SU-DHL-6 (cell line): Measurements from ENCODE around the gene PPL.

Experiments used
- H2AFZ ChIP-seq: fragments of 200-600 bp; sonication (generic); 2 replicates; pipeline ENCODE4 v1.6.1; 2014; ENCODE audit warnings: low read depth, mild to moderate bottlenecking, moderate library complexity, mixed read lengths, antibody characterized with exemption, low read length; ENCODE audit not compliant: severe bottlenecking
- H3F3A ChIP-seq: fragments of 200-600 bp; shearing (Covaris generic); 2 replicates; pipeline ENCODE4 v1.6.0; 2016; ENCODE audit warnings: antibody characterized with exemption, mild to moderate bottlenecking; ENCODE audit not compliant: insufficient read depth
- H3K27ac ChIP-seq: fragments of 200-600 bp; sonication (generic); 2 replicates; pipeline ENCODE4 v1.5.1; 2016; ENCODE audit warnings: low read depth, mild to moderate bottlenecking, low read length, moderate library complexity, mixed read lengths
- H3K27me3 ChIP-seq: fragments of 200-600 bp; sonication (generic), shearing (Covaris generic); 2 replicates; pipeline ENCODE4 v1.6.0; 2014; ENCODE audit warnings: mild to moderate bottlenecking, low read length
- H3K36me3 ChIP-seq: fragments of 200-600 bp; sonication (generic); 2 replicates; pipeline ENCODE4 v1.6.1; 2014; ENCODE audit warnings: mild to moderate bottlenecking, low read length, mixed read lengths
- H3K4me2 ChIP-seq: fragments of 300-600, 200-600 bp; shearing (Covaris generic), sonication (generic); 2 replicates; pipeline ENCODE4 v1.6.0; 2014; ENCODE audit warnings: low read length, low read depth, mild to moderate bottlenecking; ENCODE audit not compliant: poor library complexity, severe bottlenecking
- H3K4me3 ChIP-seq: fragments of 200-600 bp; sonication (generic); 2 replicates; pipeline ENCODE4 v1.5.1; 2014; ENCODE audit warnings: antibody characterized with exemption, low read length, mild to moderate bottlenecking, mixed read lengths; ENCODE audit not compliant: insufficient read depth, poor library complexity, severe bottlenecking
- H3K79me2 ChIP-seq: fragments of 200-600 bp; sonication (generic); 2 replicates; pipeline ENCODE4 v1.6.1; 2014; ENCODE audit warnings: mild to moderate bottlenecking, low read length, moderate library complexity; ENCODE audit not compliant: insufficient read depth
- H3K9ac ChIP-seq: fragments of 200-600 bp; sonication (generic); 2 replicates; pipeline ENCODE4 v1.7.0; 2014; ENCODE audit warnings: mild to moderate bottlenecking, low read length
- H3K9me2 ChIP-seq: fragments of 200-600 bp; sonication (generic); replicated peaks from 2 replicates; pipeline ENCODE4 v1.6.1; 2014; ENCODE audit warnings: low read length; ENCODE audit not compliant: insufficient read depth
- H3K9me3 ChIP-seq: fragments of 200-600 bp; sonication (generic); 2 replicates; pipeline ENCODE4 v1.6.1; 2014; ENCODE audit warnings: low read length, mixed read lengths; ENCODE audit not compliant: insufficient read depth
- H4K20me1 ChIP-seq: fragments of 200-600 bp; sonication (generic); 2 replicates; pipeline ENCODE4 v1.6.1; 2014; ENCODE audit warnings: low read depth, mild to moderate bottlenecking, antibody characterized with exemption, low read length, moderate library complexity, mixed read lengths
- EZH2phosphoT487 ChIP-seq: fragments of 200-600 bp; sonication (generic), shearing (Covaris generic); conservative IDR thresholded peaks from 2 replicates; pipeline ENCODE4 v1.6.1; 2018; ENCODE audit warnings: mild to moderate bottlenecking, antibody characterized with exemption, low read length, moderate library complexity, mixed read lengths
- TF ChIP-seq, protein P1 (sequence below): fragments of 200-600 bp; sonication (generic); IDR thresholded peaks from one replicate; pipeline ENCODE4 v1.5.1; 2017; ENCODE audit warnings: antibody characterized with exemption, mild to moderate bottlenecking, low read length, moderate library complexity; ENCODE audit not compliant: insufficient read depth, poor library complexity, severe bottlenecking

PPL gene

DNA sequence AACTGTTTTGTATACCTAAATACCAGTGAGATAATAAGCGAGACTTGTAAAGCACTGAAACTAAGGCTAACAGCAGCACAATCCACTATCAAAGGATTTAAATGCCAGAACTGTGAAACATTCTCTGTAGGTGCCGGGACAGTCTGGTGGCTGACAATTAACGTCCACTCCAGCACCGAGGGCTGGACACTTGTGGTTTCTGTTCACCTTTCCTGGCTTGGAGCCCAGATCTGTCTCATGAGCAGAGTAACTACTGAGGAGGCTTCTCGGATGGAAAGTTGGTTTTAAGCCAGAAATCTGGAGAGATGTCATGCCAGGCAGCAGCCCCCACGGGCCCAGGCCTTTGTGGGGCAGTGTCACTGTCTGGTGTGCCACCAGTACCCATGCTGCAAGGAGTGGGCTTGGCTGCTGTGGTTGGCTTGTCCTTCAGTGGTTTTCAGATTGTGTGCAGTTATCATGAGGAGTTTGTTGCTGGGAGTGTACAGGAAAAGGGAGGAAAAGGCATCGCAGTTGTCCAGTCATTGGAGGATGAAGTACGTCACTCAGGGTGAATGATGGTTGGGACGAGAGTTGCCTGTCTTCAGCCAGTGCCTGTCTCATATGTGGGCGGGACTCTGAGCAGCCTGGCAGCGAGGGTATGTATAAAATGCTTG is 54.2 kb downstream of the PPL start:
- H3F3A ChIP-seq: no peaks in the 10 kb centered on the region
- no peaks in the 10 kb centered on the region for H4K20me1 ChIP-seq
- H3K4me2 ChIP-seq: no peak overlapping the region
- H3K27ac ChIP-seq: no peak overlapping the region
- H3K9me3 ChIP-seq: no peaks in the 10 kb centered on the region
- H3K27me3 ChIP-seq: no peaks in the 10 kb centered on the region
- no peaks in the 10 kb centered on the region for H3K79me2 ChIP-seq
- TF ChIP-seq, protein P1, sequence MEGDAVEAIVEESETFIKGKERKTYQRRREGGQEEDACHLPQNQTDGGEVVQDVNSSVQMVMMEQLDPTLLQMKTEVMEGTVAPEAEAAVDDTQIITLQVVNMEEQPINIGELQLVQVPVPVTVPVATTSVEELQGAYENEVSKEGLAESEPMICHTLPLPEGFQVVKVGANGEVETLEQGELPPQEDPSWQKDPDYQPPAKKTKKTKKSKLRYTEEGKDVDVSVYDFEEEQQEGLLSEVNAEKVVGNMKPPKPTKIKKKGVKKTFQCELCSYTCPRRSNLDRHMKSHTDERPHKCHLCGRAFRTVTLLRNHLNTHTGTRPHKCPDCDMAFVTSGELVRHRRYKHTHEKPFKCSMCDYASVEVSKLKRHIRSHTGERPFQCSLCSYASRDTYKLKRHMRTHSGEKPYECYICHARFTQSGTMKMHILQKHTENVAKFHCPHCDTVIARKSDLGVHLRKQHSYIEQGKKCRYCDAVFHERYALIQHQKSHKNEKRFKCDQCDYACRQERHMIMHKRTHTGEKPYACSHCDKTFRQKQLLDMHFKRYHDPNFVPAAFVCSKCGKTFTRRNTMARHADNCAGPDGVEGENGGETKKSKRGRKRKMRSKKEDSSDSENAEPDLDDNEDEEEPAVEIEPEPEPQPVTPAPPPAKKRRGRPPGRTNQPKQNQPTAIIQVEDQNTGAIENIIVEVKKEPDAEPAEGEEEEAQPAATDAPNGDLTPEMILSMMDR: no peak
- no peak for TF ChIP-seq EZH2phosphoT487
- H3K9me2 ChIP-seq: no peaks in the 10 kb centered on the region
- H3K9ac ChIP-seq: no peak overlapping the region
- H3K4me3 ChIP-seq: no peak overlapping the region
- H2AFZ ChIP-seq: no peak overlapping the region
- H3K36me3 ChIP-seq: 0 out of 2 replicates have a peak, but pooled peaks cover 5% of the 10 kb centered on the region

GRCh38 chr16:4882000-4882632 is 54.8 kb downstream of the PPL start:
- Histone ChIP-seq H3F3A (no peaks in the 10 kb centered on the region), H2AFZ (no peak overlapping the region), H3K79me2 (no peaks in the 10 kb centered on the region), H3K9ac (no peak overlapping the region), H3K4me3 (no peak overlapping the region), H3K9me3 (no peaks in the 10 kb centered on the region), H4K20me1 (no peaks in the 10 kb centered on the region), H3K27me3 (no peaks in the 10 kb centered on the region), H3K9me2 (no peaks in the 10 kb centered on the region), H3K4me2 (no peak overlapping the region), H3K36me3 (0 out of 2 replicates have a peak, but pooled peaks cover 8% of the 10 kb centered on the region), H3K27ac (no peak overlapping the region)
- TF ChIP-seq EZH2phosphoT487: no peak
- TF ChIP-seq, protein P1: no peak

DNA sequence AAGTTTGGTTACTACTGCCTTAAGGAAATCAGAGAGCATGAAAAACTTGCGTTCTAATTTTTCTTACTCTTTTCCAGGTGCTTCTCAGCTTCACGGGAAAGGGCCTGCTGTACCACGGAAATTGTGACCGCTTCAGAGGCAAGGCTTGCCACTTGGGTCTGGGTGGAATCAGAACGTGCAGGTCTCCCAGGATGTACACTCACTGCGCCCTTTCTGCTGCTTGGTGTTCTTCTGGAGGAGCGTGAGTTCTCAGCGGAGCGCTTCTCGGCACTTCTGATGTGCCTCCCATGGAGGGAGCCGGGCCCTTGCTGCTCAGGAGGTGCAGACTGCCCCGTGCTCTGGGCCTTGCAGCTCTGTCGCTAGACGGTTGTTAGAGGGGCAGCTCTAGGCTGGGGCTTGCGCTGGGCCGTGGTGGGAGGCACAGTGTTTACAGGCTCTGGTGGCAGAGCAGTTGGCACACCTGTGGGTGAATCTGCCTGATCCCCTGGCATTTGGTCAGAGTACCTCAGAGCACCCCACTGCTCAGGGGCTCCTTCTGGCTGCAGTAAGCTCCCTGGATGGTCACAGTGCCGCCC is 56.9 kb downstream of the PPL start:
- Histone ChIP-seq H3K9me2 (no peaks in the 10 kb centered on the region), H3K4me2 (no peak overlapping the region), H2AFZ (no peak overlapping the region), H3K4me3 (no peak overlapping the region), H3F3A (no peaks in the 10 kb centered on the region), H3K9ac (no peak overlapping the region), H4K20me1 (no peaks in the 10 kb centered on the region), H3K79me2 (no peaks in the 10 kb centered on the region), H3K36me3 (0 out of 2 replicates have a peak, but pooled peaks cover 8% of the 10 kb centered on the region), H3K27ac (no peak overlapping the region), H3K9me3 (no peaks in the 10 kb centered on the region), H3K27me3 (no peaks in the 10 kb centered on the region)
- no peak for TF ChIP-seq EZH2phosphoT487
- TF ChIP-seq, protein P1: no peak
